Gastroesophageal sphincter (tissue), 4 donors: ENCODE data around the gene C1orf50. TPM values are rescaled to one million over a fixed set of nuclear protein-coding genes. Genes with fewer than 3 reads are reported as not detected.
A peak's percentile ranks its signal among the peaks of the same experiment; 100 is the strongest.

Source experiments
- ATAC-seq: fragments of 150-250 bp; one replicate; pipeline ENCODE4 v1.9.1; 2016; ENCODE audit warnings: mild to moderate bottlenecking, moderate library complexity
- H3K27ac ChIP-seq, 4 donors: fragments of 200-600 bp; sonication (generic) in 3 of 4; 1 replicate in 3 of 4; 2 replicates in 1 of 4; pipeline ENCODE4 v1.5.1; 2016 to 2019
- H3K27me3 ChIP-seq: fragments of 200-600 bp; sonication (generic); one replicate; pipeline ENCODE4 v1.5.1; 2019
- H3K36me3 ChIP-seq, 2 donors: fragments of 200-600 bp; sonication (generic); one replicate each; pipeline ENCODE4 v1.5.1; 2019; ENCODE audit warnings: control low read depth in 1 of 2
- H3K4me1 ChIP-seq, 3 donors: fragments of 200-600 bp; sonication (generic); 1 replicate in 2 of 3; 2 replicates in 1 of 3; pipeline ENCODE4 v1.5.1; 2016 to 2019; ENCODE audit warnings: control low read depth in 2 of 3
- H3K4me3 ChIP-seq, 2 donors: fragments of 200-600 bp; sonication (generic); one replicate each; pipeline ENCODE4 v1.5.1; 2019; ENCODE audit warnings: mild to moderate bottlenecking in 1 of 2, moderate library complexity in 1 of 2
- H3K9me3 ChIP-seq, 3 donors: fragments of 200-600 bp; sonication (generic); one replicate each; pipeline ENCODE4 v1.5.1; 2017 to 2019; ENCODE audit warnings: control low read depth in 2 of 3
- EP300 ChIP-seq: sonication (generic); formaldehyde crosslinking; IDR thresholded peaks from one replicate; pipeline ENCODE4 v1.6.1; 2017; ENCODE audit warnings: antibody characterized with exemption, mild to moderate bottlenecking
- POLR2A ChIP-seq, 2 donors: fragments of 450-650 bp; IDR thresholded peaks; one replicate each; pipeline ENCODE4 v1.6.1; 2017; ENCODE audit warnings: antibody characterized with exemption in 2 of 2, mild to moderate bottlenecking in 2 of 2, moderate library complexity in 1 of 2
- POLR2AphosphoS5 ChIP-seq: sonication (generic); formaldehyde crosslinking; IDR thresholded peaks from one replicate; pipeline ENCODE4 v1.6.1; 2017; ENCODE audit warnings: antibody characterized with exemption
- WGBS, 2 donors: methylation state at CpG; one replicate each; pipeline ENCODE4 v1.1.5; 2018; ENCODE audit warnings: low coverage in 1 of 2; 5-methylcytosine and 5-hydroxymethylcytosine counted together
- total RNA-seq, 4 donors: library from RNA; depleted of rRNA; stranded (reverse); fragments of >200 nt; gene quantifications; one replicate each; pipeline ENCODE4 v1.1.0, GENCODE V29; 2016
- TF ChIP-seq, protein P1 (sequence below), 4 experiments: fragments of 200-600 bp in 2 of 4; fragments of 450-650 bp in 2 of 4; sonication (generic) in 1 of 4; IDR thresholded peaks; one replicate each; pipeline ENCODE4 v1.5.1; 2017 to 2019; ENCODE audit warnings: antibody characterized with exemption in 4 of 4, mild to moderate bottlenecking in 2 of 4, moderate library complexity in 2 of 4

C1orf50 gene
- total RNA-seq, 4 donors from 2014 or later = 4.0 to 8.8 (median 8.0) TPM

GRCh38 chr1:42769811-42770210, 2.8 kb downstream of the C1orf50 start:
- Histone ChIP-seq H3K4me1 (peaks cover 0 to 53% (median 7%) of the 10 kb centered on the region in 3 donors), H3K27ac (no peak overlapping the region), H3K36me3 (peaks cover 0 to 22% of the 10 kb centered on the region in 2 donors), H3K27me3 (no peaks in the 10 kb centered on the region), H3K9me3 (no peaks in the 10 kb centered on the region), H3K4me3 (no peak overlapping the region)
- TF ChIP-seq POLR2AphosphoS5 (no peak), EP300 (no peak)
- TF ChIP-seq, protein P1, sequence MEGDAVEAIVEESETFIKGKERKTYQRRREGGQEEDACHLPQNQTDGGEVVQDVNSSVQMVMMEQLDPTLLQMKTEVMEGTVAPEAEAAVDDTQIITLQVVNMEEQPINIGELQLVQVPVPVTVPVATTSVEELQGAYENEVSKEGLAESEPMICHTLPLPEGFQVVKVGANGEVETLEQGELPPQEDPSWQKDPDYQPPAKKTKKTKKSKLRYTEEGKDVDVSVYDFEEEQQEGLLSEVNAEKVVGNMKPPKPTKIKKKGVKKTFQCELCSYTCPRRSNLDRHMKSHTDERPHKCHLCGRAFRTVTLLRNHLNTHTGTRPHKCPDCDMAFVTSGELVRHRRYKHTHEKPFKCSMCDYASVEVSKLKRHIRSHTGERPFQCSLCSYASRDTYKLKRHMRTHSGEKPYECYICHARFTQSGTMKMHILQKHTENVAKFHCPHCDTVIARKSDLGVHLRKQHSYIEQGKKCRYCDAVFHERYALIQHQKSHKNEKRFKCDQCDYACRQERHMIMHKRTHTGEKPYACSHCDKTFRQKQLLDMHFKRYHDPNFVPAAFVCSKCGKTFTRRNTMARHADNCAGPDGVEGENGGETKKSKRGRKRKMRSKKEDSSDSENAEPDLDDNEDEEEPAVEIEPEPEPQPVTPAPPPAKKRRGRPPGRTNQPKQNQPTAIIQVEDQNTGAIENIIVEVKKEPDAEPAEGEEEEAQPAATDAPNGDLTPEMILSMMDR (IDR thresholded peaks at IDR 0.05) = no peak
- WGBS, 2 donors = 85 to 94% methylated on average over 3 of the region's 3 CpGs
- no peak for ATAC-seq

DNA sequence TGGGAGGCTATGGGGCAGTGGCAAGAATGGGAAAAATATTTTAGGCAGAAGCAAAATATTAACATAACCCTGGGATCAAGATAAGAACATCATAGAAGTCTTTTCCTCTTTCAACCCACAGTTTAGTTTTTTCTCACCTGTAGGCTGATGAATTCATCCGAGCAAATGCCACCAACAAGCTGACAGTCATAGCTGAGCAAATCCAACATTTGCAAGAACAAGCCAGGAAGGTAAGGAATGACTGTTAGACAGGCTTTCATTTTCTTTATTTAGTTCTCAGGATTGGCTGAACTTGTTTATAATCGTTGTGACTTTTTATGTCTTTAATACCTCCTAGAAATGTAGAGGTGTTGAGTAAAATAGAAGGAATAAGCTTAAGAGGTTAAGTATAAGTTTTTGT, 6.4 kb downstream of the C1orf50 start:
- 42 to 50% methylated on average over 2 of the region's 2 CpGs for WGBS, 2 donors
- H3K4me3 ChIP-seq = no peak overlapping the region
- peaks cover 0 to 34% (median 0%) of the 10 kb centered on the region in 3 donors for H3K4me1 ChIP-seq
- H3K36me3 ChIP-seq = peaks cover 2 to 58% of the 10 kb centered on the region in 2 donors
- no peaks in the 10 kb centered on the region for H3K9me3 ChIP-seq
- no peak overlapping the region for H3K27ac ChIP-seq
- no peak for ATAC-seq
- TF ChIP-seq POLR2AphosphoS5 = no peak
- TF ChIP-seq EP300 = no peak
- no peak for TF ChIP-seq POLR2A (IDR thresholded peaks at IDR 0.05)
- TF ChIP-seq, protein P1 (IDR thresholded peaks at IDR 0.05) = no peak
- H3K27me3 ChIP-seq = no peaks in the 10 kb centered on the region

GRCh38 chr1:42774928-42775526, 8.0 kb downstream of the C1orf50 start:
- peaks cover 0 to 18% (median 0%) of the 10 kb centered on the region in 3 donors for H3K4me1 ChIP-seq
- ATAC-seq = no peak
- H3K4me3 ChIP-seq = no peak overlapping the region
- TF ChIP-seq POLR2AphosphoS5 (no peak), EP300 (no peak), POLR2A (IDR thresholded peaks at IDR 0.05) (no peak)
- TF ChIP-seq, protein P1 (IDR thresholded peaks at IDR 0.05) = no peak
- no peak overlapping the region for H3K27ac ChIP-seq
- no peaks in the 10 kb centered on the region for H3K9me3 ChIP-seq
- H3K36me3 ChIP-seq = peaks cover 2 to 69% of the 10 kb centered on the region in 2 donors
- 73 to 78% methylated on average over 3 of the region's 5 CpGs for WGBS, 2 donors
- no peaks in the 10 kb centered on the region for H3K27me3 ChIP-seq

- Histone ChIP-seq H3K4me1 (peaks cover 0 to 9% (median 0%) of the 10 kb centered on the region in 3 donors), H3K27ac (no peak overlapping the region), H3K27me3 (no peaks in the 10 kb centered on the region), H3K9me3 (no peaks in the 10 kb centered on the region), H3K36me3 (peaks cover 2 to 83% of the 10 kb centered on the region in 2 donors), H3K4me3 (no peak overlapping the region)
- TF ChIP-seq POLR2AphosphoS5 = no peak
- no peak for TF ChIP-seq EP300
- no peak for TF ChIP-seq POLR2A (IDR thresholded peaks at IDR 0.05)
- TF ChIP-seq, protein P1 (IDR thresholded peaks at IDR 0.05) = no peak
- no peak for ATAC-seq
- 98 to 100% methylated on average over 1 to 5 of the region's 6 CpGs for WGBS, 2 donors
Measured at GRCh38 chr1:42776502-42776901, 9.5 kb downstream of the C1orf50 start.

GRCh38 chr1:42777852-42778251, 10.8 kb downstream of the C1orf50 start:
- Histone ChIP-seq H3K9me3 (no peaks in the 10 kb centered on the region), H3K4me1 (no peaks in the 10 kb centered on the region), H3K27ac (no peak overlapping the region), H3K4me3 (no peak overlapping the region), H3K27me3 (no peaks in the 10 kb centered on the region), H3K36me3 (peaks cover 2 to 97% of the 10 kb centered on the region in 2 donors)
- TF ChIP-seq POLR2AphosphoS5 = no peak
- TF ChIP-seq, protein P1 (IDR thresholded peaks at IDR 0.05) = peak in 3 of 4 experiments; percentile 62 to 63 (median 63)
- ATAC-seq = peak; percentile 73
